DMS153 treated with DMSO at 0.1 percent for 48 hours (cell line): ENCODE results near the gene ZFYVE28.
"Not testable (repeated sequence)": the region's sequence is repeated elsewhere in the genome, so short reads cannot be mapped to it uniquely, and the experiment has no call there.

Experiments
- DNase-seq: peaks from one replicate; lab custom pipeline; 2025; ENCODE audit not compliant: unreplicated experiment; lab: John Stamatoyannopoulos, UW

Gene ZFYVE28

DNA sequence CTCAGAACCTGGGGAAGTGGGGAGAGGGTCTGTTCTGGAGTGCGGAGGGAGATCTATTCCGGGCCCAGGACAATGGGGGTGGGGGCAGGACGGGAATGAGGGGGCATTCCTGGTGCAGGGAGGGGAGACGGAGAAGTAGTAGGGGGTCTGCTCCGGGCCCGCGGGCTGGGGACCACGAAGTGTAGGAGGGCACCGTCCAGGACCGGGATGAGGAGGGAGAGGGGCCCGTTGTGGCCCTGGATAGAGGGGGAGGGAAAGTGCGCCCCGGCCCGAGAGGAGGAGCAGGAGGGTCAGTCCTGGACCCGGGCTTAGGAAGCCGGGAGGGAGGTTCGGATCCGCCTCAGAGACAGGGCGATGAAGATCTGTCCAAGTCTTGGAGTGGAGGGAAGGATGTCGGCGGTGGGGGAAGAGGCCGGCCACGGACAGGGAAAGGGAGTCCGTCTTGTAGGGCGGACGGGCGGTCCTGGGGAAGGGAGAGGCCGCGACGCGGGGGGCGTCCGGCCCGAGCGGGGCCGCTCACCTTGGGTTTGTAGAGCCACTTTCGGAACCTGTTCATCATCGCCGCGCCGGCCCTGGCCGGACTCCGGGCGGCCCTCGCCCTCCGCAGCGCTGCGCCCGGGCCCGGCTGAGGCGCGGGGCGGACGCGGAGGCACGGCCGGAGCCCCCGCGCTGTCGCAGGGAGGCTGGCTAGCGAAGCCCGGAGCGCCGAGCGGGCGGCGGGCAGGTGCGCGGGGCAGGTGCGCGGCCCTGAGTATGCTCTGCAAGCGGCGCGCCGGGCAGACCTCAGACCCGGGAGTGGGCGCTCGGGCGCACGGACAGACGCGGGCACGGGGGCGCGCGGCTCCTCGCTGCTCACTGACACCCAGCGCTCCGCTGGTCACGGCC lies at the start of gene ZFYVE28:
Gene ZFYVE28, minus strand, starts transcription at position 881 of the 885 bp plus-strand sequence. Its CDS starts 322 bp downstream, at position 559.
- no peak for DNase-seq

DNA sequence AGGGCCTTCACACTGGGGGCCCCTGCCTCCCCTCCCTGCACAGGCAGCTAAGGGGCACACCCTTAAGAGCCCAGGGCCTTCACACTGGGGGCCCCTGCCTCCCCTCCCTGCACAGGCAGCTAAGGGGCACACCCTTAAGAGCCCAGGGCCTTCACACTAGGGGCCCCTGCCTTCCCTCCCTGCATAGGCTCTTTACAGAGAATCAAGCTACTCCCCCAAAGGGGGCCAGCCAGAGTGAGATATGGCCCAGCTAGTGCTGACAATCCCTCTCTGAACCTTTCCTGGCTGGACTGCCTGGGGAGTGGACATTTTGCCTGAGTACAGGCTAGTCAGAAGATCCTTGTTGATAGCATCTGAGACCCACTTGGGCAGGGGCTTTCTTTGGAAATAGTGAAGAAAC lies 47.1 kb upstream of the ZFYVE28 start:
- not testable (repeated sequence) for DNase-seq

DNA sequence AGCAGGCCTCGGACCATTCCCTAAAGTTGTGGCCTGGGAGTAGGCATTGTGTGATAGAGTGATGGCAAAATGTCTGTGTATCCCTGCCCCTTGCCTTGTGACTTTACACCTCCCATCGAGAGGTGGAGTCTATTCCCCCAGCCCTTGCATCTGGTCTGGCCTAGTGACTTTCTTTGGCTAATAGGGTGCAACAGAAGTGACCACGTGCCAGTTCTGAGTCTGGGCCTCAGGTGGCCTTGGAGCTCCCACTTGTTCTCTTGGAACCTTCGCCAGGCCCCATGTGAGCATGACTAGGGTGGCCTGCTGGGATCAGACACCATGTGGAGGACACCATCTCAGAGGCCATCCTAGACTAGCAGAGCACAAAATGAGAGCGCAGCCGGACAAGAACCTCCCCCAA lies 46.6 kb upstream of the ZFYVE28 start:
- no peak for DNase-seq

DNA sequence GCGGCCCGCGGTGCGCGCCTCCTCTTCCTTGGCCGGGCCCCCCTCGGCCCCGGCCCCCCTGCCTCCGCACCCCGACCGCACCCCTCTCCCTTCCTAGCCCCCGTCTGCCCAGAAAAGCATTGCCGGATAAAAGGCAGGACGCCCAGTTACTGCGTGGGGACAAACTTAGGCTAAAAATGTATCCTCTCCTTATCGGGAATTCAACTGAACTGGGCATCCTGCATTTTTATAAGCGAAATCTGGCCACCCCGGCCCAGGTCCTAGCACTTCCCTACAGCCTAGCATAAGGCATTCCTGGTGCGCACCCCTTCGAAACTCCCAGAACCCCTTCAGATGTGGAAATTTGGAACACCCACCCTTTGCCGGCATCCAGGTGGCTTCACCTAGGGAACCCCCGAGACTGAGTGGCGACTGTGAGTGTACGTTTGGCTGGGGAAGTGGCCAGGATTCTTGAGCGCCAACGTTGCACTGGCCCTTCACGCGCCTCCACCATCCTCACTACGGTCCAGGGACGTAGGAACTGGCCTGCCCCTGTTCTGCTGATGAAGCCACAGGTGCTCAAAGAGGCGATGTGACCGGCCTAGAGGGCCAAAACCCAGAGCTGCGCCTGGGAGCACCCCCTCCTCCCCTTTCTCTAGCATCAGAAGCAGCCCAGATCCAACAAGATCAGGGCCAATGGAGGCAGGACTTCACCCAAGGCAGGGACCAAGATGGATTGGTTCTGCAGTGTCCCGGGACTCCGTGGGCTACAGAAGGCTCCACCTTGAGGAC lies 44.7 kb upstream of the ZFYVE28 start:
- no peak for DNase-seq

DNA sequence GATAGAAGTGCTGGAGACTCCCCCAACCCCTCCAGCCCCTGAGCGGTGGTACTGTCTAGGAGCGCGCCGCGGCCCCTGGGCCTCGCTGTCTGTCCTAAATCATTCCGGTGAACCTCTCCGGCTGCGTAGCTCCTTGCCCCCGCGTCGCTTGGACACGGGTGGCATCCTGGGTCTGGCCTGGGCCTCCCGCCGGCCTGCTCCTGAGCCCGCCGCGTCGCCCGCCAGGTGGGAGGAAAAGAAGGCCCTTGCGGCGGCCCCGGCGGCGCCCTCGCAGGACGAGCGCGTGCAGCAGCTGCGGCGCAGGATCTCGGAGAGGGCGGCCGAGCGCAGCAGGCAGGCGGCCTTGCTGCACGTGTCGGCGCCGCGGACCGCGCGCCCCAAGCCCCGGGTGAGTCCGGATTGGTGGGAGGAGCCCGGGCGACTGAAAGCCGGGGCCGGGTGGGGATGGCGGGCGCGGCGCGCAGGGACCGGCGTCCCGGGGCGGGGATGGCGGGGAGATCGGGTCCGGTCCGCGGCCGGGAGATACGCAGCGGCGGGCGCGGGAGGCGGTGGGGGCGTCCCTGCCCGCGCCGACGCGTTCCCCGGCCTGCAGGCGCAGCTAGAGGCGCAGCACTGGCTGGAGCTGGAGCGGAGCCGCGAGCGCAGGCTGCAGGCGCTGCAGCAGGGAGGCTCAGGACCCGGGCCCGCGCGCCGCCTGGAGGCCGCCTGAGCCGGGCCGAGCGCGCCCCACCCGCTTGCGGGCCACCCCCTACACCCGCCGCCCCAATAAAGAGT lies 44.0 kb upstream of the ZFYVE28 start:
- no peak for DNase-seq

DNA sequence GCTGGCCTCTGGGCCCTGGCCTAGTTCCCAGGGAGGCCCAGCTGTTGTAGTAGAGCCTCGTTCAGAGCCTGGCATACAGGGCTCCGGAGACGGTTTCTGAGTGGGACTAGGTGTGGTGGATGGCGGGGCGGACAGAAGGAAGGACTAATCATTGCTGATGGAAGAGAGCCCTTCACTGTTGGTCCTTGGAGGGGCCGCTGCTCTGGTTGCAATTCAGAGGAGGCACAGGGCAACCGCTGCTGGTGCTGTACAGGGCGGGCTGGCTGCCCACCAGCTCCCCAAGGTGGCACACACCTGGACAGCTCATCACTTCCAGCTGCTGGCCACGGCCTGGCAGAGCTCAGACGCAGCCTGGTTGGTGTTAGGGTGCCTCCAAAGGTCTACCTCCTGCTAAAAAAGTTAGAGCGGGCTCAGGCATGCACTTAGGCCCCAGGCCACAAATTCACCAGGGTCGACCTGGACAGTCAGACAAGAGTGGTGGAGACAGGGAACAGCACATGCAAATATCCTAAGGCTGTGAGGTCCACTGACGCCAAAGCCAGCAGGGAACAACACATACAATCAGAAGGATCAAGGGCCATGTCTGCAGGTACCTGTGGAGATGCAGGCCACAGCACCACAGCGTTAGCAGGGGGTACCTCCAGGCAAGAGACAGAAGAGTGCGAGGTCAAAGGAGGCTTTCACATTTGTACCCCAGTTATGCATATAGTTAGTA lies 43.0 kb upstream of the ZFYVE28 start:
- DNase-seq, result no peak

DNA sequence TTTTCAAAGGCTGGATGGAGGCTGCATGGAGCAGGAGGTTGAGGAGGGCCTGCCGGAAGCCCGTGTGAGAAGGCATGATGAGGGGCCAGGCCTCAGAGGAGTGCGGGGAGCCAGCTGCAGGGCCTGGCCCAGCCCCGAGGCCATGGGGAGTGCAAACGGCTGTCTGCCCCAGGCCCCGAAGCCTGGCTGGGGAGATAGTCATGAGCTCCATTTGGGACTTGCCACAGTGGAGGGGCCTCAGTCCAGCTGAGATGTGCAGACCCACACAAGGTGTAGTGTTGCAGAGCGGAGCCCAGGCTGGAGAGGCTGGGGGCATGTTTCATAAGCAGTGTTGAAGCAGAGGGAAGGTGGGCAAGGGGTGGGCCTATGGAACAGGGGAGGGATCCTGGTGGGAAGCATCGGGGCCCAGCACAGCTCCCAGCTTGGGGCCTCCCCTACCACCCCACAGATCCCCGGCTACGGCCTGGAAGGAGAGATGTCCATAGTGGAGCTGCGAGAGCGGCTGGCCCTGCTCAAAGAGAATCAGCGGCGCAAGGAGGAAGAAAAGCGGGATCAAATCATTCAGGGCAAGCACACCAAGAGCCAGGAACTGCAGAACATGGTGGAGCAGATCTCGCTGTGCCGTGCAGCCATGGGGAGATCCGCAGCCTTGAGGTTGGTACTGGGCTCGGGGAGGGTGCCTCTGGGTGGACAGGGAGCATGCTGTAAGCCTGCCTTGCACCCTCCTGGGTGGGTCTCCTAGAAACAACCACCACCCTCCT lies 41.3 kb upstream of the ZFYVE28 start:
- DNase-seq, result no peak

DNA sequence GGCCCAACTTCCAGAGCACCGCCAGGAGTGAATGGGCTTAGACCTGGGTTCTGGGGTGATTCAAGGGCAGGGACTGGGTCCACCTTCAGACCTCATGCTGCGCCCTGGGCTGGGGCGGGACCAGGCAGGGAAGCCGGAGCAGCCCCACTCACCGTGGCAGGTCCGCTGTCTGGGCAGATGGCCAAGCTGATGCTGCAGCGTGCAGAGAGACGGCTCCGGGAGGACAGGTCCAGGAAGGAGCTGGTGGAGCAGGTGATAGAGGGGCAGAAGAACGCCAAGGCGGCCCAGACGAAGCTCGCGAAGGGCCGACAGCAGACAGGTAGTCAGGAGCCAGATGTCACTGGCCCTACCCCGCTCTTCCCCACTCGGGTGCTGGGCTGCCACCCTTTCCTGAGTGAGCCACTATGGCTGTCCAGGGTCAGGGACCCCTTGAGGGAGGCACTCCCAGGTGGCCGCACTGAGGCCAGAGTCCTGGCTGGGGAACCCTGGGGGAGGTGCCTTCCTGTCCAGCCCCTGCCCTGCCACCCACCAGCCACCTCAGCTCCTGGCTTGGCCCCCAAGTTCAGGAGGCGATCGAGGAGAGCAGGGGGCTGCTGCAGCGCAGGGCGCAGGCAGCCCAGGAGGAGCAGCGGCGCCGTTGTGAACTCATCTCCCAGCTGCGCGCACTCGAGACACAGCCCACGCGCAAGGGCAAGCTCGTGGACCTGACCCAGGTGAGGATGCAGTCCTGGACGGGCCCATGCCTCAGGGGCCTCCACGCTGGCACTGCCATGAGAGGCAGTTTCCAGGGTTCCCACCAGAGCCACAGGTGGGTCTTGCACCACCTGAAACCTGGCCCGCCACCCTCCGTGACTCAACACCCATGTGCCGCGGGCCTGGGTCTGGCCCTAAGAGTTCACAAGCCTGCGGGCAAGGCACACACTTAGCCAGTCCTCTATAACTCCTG lies 40.4 kb upstream of the ZFYVE28 start:
- DNase-seq, result no peak

DNA sequence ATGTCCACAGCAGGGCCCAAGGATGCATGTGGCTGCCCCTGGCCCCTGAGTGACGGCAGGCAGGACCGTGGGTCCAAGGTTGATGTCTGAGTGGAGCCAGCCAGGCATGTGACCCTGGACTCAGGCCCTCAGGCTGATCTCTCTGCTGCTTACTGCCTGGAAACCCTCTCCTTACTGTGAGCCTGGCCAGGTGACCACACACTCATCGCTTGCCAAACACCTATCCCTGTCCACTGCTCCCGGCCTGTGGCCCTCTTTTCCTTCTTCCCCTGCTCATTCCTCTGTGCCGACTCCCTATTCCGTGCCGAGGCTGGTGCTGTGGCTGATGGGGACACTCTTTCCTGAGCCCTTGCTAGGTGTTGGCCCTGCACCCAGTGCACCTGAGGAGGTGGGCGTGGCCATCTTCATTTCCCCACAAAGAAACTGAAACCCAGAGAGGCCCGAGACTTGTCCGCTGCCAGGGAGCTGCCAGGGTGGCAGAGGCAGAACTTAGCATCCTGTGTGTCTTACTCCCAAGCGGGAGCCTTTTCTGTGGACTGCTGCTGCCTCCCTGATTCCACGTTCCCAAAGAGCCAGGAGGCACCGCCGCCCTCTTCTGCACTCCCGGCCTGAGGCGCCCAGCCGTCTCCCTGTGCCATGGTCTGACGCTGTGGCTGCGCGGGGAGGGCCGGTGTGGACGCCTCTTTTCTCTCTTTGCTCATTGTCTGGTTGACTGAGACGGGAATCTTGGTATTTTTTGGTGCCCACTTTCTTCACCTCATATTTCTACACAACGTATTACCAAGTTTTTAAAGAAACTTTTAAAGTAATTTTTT lies 39.2 kb upstream of the ZFYVE28 start:
- no peak for DNase-seq

DNA sequence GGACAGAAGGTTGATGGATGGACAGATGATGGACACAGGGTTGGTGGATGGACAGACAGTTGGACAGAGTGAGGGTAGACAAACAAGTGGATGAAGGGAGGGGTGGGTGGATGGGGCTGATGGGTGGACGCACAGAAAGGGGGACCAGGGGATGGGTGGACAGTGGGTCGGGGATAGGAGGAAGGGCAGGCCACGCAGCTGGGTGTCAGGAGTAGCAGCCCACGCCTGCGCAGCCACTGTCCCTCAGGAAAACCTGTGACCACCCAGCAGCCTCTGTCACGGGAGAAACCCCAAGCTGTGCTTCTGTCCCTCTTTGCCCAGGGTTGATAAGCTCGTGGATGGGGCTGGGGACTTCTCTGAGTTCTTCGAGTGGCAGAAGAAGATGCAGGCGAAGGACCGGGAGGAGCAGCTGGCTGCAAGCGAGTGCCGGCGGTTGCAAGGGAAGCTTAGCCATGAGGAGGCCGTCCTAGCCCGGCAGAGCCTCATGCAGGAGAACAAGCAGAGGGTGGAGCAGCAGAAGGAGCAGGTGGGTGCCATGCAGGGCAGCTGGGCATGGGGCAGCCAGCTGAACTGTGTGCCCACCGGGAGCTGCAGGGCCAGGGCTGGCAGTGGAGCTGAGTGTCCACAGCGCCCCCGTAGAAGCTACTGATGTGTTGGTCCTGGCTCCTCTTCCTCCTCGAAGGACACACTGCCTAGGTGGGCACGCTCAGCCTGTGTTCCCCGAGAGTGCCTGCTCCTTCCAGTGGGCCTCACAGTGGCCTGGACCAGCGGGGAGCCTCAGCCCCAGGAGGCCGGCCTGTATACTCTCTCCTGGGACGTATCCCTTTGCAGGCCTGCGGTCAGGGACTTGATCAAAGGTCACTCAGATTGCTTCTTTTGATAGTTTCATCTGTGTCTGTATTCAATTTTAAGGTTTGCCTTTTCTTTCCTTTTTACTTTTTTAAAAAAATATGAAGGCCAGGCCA lies 33.7 kb upstream of the ZFYVE28 start:
- no peak for DNase-seq

DNA sequence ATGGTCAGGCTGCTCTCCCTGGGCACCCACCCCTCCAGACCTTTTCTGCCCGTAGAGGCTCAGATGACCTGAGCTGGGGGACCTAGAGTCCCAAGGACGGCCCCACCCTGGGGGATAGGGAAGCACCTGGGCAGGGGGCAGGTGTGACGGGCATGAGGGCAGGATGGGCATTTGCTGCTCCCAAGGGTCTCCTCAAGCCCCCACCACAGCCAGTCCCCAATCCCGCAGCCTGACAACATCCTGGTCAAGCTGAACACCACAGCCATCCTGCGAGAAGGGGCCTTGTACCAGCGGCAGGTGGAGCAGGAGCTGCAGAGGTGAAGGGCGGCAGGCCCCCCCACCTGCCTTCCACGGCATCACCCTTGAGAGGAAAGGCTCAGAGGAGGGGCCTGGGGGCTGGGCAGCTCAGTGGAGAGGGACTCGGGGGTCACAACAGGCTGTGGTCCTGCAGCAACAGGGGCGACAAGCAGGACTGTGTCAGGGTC lies 32.6 kb upstream of the ZFYVE28 start:
- no peak for DNase-seq

DNA sequence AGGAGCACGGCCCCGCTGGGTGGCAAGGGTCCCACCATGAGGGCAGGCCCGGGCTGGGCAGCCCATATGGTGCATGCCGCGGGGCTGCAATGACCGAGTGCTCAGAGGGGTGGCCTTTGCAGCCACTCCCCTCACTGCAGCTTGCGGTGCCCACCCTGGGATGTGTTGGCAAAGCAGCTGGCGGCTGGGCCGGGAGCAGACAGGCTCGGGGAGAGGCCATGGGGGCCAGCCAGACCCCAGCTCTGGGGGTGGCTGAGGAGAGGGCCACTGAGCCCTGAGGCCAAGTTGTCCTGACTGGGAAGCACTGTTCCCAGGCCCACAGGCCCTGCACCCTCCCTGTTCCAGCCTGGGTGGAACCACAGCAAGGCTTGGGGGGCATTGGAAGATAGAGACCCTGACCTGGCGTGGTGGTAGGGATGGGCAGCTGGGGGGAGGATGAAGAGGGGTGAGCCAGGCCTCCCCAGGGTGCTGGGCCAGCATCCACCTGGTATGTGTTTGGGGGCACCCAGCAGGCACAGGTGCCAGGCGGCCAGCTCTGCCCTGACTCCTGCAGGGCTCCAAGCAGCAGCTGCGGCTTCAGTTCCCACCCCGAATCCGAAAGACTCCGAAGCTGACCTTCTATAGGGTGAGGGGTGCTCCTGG lies 32.1 kb upstream of the ZFYVE28 start:
- DNase-seq, result no peak

DNA sequence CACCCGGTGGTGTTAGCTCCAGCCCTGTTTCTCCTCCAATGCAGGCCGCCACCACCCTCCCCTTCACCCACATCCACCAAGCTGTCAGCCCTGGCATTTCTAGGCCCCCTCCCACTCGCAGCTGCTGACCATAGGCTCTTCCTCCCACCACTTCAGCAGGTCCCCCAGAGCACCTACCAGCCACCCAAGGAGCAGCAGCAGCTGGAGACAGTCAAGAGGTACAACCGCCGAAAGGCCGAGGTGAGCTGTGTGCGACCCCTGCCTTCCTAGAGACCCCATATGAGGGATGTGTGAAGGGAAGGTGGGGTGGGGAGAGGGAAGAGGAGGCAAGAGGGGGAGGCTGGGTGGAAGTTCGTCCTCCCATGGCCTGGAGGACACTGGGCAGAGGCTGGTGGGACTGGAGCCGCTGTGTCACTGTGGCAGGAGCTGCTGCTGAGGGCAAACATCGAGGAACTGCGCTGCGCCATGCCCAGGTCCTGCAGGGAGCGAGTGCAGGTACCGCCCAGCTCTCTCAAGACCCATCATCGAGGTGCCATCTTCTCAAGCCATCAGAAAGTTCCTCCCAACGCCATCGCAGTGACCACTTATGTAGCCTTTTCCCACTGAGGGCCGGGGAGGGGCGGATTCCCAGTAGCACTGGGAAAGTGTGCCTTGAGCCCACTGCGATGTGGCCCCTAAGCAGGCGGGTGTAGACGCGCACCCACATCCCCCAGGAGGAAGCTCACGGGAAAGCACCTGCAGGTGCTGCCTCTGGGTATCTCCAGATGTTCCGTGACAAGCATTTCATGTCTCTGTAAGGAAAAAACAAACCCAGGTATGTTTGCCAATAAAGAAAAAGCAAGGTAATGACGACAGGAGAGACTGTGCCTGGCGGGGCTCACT lies 31.3 kb upstream of the ZFYVE28 start:
- no peak for DNase-seq

DNA sequence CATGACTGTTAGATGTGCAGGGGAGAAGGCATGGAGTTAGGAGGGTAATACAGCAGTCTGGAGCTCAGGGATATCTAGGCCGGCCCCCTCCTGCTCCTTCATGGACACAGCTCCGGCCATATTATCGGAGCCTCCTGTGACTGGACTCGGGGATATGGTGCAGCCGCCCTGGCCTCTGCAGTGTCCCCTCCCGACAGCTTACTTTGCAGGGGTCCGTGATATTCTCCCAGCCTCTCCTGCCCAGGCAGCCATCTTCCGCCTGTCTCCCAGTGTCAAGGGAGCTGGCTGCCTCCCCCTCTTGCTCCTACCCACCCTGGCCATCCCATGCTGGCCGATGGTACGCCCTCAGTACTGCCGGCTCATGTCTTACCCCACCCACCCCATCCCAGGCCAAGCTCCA lies 30.6 kb upstream of the ZFYVE28 start:
- no peak for DNase-seq

DNA sequence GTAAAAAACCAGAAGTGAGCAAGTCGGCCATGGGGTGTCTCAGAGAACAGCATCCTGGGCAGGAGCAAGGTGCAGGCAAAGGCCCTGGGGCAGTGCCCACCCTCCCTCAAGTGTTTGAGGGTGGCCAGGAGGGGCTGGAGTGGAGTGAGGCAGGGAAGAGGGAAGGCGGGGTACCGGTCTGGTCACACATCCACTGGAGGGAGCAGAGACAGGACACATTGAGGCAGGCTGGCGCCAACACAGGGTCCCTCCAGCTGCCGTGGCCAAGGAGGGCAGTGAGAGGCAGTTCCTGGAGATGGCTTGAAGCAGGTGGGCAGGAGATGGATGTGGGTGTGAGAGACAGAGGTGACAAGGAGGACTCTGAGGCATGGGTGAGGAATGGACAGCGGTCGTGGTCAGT lies 30.1 kb upstream of the ZFYVE28 start:
- no peak for DNase-seq
